Activated T-helper 17 cell treated with anti-CD3 and anti-CD28 coated beads, Interleukin-2, amount 50 U/mL, for 72 hours (primary cell): ENCODE results near the gene KIAA0825. TPM values are rescaled to one million over a fixed set of nuclear protein-coding genes. Genes with fewer than 3 reads are reported as not detected.
A peak's percentile ranks its signal among the peaks of the same experiment; 100 is the strongest.
"Not testable (repeated sequence)": the region's sequence is repeated elsewhere in the genome, so short reads cannot be mapped to it uniquely, and the experiment has no call there.

Source experiments
- ATAC-seq: fragments of 150-1000 bp; cut with Tn5 transposase; replicated peaks from 2 replicates; pipeline ENCODE4 v1.10.0; 2021; ENCODE audit warnings: mild to moderate bottlenecking, moderate library complexity
- H3K27ac Mint-ChIP-seq: one replicate; pipeline ENCODE4 v1.8.0; 2022; ENCODE audit warnings: mixed read lengths
- H3K27me3 Mint-ChIP-seq: one replicate; pipeline ENCODE4 v1.8.0; 2022; ENCODE audit warnings: mixed read lengths
- H3K36me3 Mint-ChIP-seq: one replicate; pipeline ENCODE4 v1.8.0; 2022; ENCODE audit warnings: low read depth, mild to moderate bottlenecking, mixed read lengths
- H3K4me1 Mint-ChIP-seq: one replicate; pipeline ENCODE4 v1.8.0; 2022; ENCODE audit warnings: mixed read lengths
- H3K4me3 Mint-ChIP-seq: one replicate; pipeline ENCODE4 v1.8.0; 2022; ENCODE audit warnings: mild to moderate bottlenecking, mixed read lengths
- H3K9me3 Mint-ChIP-seq: one replicate; pipeline ENCODE4 v1.8.0; 2022; ENCODE audit warnings: mixed read lengths
- total RNA-seq, 2 donors: library from RNA; stranded (reverse); gene quantifications; one replicate each; pipeline ENCODE4 v1.2.3, GENCODE V29; 2022

The KIAA0825 gene
- total RNA-seq, 2 donors from 2014 or later = 0.97 to 1.1 TPM

- H3K36me3 Mint-ChIP-seq = no peaks in the 10 kb centered on the region
- H3K27ac Mint-ChIP-seq = no peak overlapping the region
These were observed 459.3 kb downstream of the KIAA0825 start for GRCh38 chr5:94159144-94159543.

DNA sequence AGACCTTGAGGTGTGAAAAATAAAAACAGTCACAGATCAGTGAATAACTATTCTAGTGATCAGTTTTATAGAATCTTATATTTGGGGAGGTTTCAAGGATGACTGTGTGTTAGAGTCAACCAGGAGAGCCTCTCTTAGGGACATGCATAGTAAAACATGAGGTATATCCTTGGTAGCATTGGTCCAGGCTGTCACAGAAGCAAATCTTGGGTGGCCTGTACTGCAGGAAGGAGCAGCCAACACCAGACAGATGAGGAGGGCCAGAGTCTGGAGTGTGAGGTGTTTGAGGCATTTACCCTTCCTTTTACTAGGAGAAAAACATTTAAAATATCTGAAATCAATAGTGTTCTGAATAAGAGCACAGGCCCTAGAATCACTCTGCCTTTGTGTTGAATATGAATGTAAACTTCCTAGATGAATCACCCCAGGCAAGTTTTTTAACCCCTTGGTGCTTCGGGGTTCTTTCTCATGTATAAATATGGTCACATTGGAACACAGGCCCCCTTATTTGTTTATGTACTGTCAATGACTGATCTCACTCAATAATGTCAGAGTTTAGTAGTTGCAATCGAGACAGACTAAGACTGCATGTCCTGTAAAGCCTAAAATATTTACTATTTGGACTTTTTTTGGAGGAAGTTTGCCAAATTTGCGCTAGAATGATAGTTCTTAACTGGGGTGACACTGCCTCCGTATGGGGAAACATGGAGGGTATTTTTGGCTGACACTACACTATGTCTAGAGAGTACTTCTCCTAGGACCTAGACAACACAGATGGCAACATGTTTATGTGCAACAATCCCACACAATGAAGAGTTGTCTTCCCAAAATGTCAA, 460.5 kb downstream of the KIAA0825 start:
- ATAC-seq = no peak
- Mint-ChIP-seq H3K4me3 (no peak overlapping the region), H3K27ac (no peak overlapping the region), H3K4me1 (no peaks in the 10 kb centered on the region), H3K36me3 (no peaks in the 10 kb centered on the region), H3K27me3 (no peaks in the 10 kb centered on the region), H3K9me3 (no peaks in the 10 kb centered on the region)

More at GRCh38 chr5:94159144-94159543, 459.3 kb downstream of the KIAA0825 start:
- no peaks in the 10 kb centered on the region for H3K4me1 Mint-ChIP-seq
- H3K9me3 Mint-ChIP-seq = no peaks in the 10 kb centered on the region
- no peaks in the 10 kb centered on the region for H3K27me3 Mint-ChIP-seq
- H3K4me3 Mint-ChIP-seq = no peak overlapping the region
- no peak for ATAC-seq

DNA sequence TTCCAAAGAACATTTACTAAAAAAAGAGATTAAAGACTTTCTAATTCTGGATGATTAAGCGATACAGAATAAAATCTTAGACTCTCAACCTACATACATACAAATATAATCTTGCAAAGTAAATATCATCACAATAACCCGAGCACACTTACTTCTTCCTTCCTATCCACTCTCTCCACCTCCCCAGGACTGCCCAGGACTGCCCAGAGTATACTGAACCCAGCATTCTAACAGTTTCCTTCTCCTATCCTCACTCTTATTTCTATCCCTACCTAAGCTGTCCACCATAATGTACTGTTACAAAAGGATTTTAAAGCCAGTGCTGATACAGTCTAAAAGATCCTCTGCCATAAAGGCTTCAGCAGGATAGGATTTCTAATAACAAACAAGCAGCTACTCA, 463.7 kb downstream of the KIAA0825 start:
- no peak overlapping the region for H3K27ac Mint-ChIP-seq
- H3K4me1 Mint-ChIP-seq = no peaks in the 10 kb centered on the region
- ATAC-seq = no peak
- no peak overlapping the region for H3K4me3 Mint-ChIP-seq
- H3K9me3 Mint-ChIP-seq = no peaks in the 10 kb centered on the region
- no peaks in the 10 kb centered on the region for H3K27me3 Mint-ChIP-seq
- no peaks in the 10 kb centered on the region for H3K36me3 Mint-ChIP-seq

- H3K36me3 Mint-ChIP-seq = no peaks in the 10 kb centered on the region
- H3K4me3 Mint-ChIP-seq = no peak overlapping the region
- H3K4me1 Mint-ChIP-seq = no peaks in the 10 kb centered on the region
- no peak overlapping the region for H3K27ac Mint-ChIP-seq
- ATAC-seq = no peak
- no peaks in the 10 kb centered on the region for H3K9me3 Mint-ChIP-seq
- H3K27me3 Mint-ChIP-seq = no peaks in the 10 kb centered on the region
These were observed 464.5 kb downstream of the KIAA0825 start for GRCh38 chr5:94153736-94154450.

- H3K4me1 Mint-ChIP-seq, H3K27ac Mint-ChIP-seq, ATAC-seq, H3K36me3 Mint-ChIP-seq, H3K4me3 Mint-ChIP-seq: not testable (repeated sequence)
- Mint-ChIP-seq H3K9me3 (peaks cover 27% of the 10 kb centered on the region), H3K27me3 (peaks cover 15% of the 10 kb centered on the region)
These were observed 474.8 kb downstream of the KIAA0825 start for GRCh38 chr5:94143621-94144020.

- no peaks in the 10 kb centered on the region for H3K4me1 Mint-ChIP-seq
- H3K27ac Mint-ChIP-seq = no peak overlapping the region
- no peak overlapping the region for H3K4me3 Mint-ChIP-seq
- no peak for ATAC-seq
- no peaks in the 10 kb centered on the region for H3K36me3 Mint-ChIP-seq
- H3K9me3 Mint-ChIP-seq = peaks cover 28% of the 10 kb centered on the region
- peaks cover 19% of the 10 kb centered on the region for H3K27me3 Mint-ChIP-seq
These were observed 478.1 kb downstream of the KIAA0825 start for GRCh38 chr5:94140300-94140699.

- ATAC-seq = no peak
- H3K27ac Mint-ChIP-seq = no peak overlapping the region
- no peaks in the 10 kb centered on the region for H3K36me3 Mint-ChIP-seq
- no peak overlapping the region for H3K4me3 Mint-ChIP-seq
- H3K4me1 Mint-ChIP-seq = no peaks in the 10 kb centered on the region
- peaks cover 3% of the 10 kb centered on the region for H3K27me3 Mint-ChIP-seq
- no peaks in the 10 kb centered on the region for H3K9me3 Mint-ChIP-seq
These were observed 488.3 kb downstream of the KIAA0825 start for GRCh38 chr5:94130077-94130476.

DNA sequence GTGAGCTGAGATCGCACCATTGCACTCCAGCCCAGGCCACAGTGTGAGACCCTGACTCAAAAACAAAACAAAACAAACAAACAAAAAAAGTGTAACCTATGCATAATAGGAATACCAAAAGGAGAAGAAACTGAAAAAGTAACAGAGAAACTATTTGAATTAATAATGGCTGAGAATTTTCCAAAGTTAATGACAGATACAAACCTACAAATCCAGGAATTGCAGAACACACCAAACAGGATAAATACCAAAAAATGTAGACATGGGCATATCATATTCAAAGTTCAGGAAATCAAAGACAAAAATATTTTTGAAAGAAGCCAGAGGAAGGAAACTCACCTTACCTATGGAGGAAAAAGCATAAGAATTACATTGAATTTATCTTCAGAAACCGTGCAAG, 493.3 kb downstream of the KIAA0825 start:
- Mint-ChIP-seq H3K27ac (no peak overlapping the region), H3K27me3 (peaks cover 23% of the 10 kb centered on the region), H3K36me3 (no peaks in the 10 kb centered on the region), H3K4me3 (no peak overlapping the region), H3K4me1 (no peaks in the 10 kb centered on the region), H3K9me3 (no peaks in the 10 kb centered on the region)
- ATAC-seq = no peak

DNA sequence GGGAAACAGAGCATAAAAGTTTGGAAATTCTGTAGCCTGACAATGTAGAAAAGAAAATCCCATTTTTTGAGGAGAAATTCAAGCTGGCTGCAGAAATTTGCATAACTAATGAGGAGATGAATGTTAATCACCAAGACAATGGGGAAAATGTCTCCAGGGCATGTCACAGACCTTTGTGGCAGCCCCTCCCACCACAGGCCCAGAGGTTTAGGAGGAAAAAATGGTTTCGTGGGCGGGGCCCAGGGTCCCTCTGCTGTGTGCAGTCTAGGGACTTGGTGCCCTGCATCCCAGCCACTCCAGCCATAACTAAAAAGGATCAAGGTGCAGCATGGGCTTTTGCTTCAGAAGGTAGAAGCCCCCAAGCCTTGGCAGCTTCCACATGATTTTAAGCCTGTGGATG, 502.1 kb downstream of the KIAA0825 start:
- not testable (repeated sequence) for H3K4me3 Mint-ChIP-seq, ATAC-seq, H3K4me1 Mint-ChIP-seq, H3K36me3 Mint-ChIP-seq, H3K27ac Mint-ChIP-seq
- Mint-ChIP-seq H3K27me3 (peaks cover 16% of the 10 kb centered on the region), H3K9me3 (peaks cover 16% of the 10 kb centered on the region)

DNA sequence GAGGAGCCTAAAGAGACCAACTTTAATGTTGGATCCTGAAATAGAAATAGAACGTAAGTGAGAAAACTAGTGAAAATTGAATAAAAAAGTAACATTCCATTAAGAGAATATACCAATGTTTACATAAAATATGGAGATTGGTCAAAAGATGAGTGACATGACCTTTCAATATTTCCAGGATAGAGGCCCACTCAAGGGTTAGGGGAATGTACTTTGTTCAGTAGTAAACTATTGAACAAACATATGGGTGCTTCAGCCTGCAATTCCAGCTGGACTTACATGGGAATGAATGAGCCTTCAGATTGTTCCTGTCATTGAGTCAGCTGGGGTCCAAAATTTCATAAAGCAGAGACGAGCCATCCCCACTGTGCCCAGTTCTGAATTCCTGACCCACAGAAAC, 505.3 kb downstream of the KIAA0825 start:
- peaks cover 4% of the 10 kb centered on the region for H3K27me3 Mint-ChIP-seq
- no peak for ATAC-seq
- no peak overlapping the region for H3K27ac Mint-ChIP-seq
- H3K4me1 Mint-ChIP-seq = peaks cover 14% of the 10 kb centered on the region
- H3K4me3 Mint-ChIP-seq = no peak overlapping the region
- peaks cover 16% of the 10 kb centered on the region for H3K9me3 Mint-ChIP-seq
- no peaks in the 10 kb centered on the region for H3K36me3 Mint-ChIP-seq

DNA sequence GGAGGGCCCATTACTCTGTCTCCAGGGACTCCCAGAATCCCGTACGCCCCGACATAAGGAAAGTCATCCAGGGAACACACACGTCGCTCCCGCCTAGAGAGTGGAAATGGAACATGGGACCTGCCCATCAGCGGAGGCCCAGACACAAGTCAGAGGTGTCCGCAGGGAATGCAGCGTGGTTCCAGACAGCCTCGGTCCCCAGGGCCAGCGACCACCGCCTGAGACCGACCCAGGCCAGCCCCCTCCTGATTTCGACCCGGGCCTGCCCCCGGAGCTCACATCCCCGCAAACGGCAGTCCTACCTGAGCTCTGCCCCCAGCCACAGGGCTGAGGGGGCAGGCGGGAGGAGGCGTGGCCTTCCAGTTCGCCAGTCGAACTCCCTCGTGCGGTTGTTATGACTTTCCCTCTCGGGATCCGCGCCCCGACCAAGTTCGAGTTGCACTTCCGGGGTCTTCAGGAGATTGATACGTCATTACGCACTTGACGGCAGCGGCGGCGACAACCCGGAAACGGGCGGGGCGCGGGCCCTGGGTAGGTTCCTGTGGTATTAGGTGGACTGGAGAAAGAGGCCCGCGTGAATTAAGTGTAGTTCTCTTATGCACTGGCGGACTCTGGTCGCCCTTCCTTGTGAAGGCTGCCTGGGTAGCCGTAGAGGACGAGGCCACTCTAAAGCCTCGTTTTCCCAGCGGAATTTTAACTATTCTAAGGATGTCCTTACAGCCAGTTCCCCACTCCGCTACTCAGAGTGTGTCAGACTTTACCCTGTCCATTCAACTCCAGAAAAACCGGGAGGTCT, 507.0 kb downstream of the KIAA0825 start:
- Mint-ChIP-seq H3K9me3 (peaks cover 16% of the 10 kb centered on the region), H3K36me3 (peaks cover 14% of the 10 kb centered on the region)

GRCh38 chr5:94103514-94104245, 514.7 kb downstream of the KIAA0825 start:
- no peaks in the 10 kb centered on the region for H3K27me3 Mint-ChIP-seq
- peak; percentile 59 for ATAC-seq
- peaks cover 10% of the 10 kb centered on the region for H3K9me3 Mint-ChIP-seq
- peaks cover 27% of the 10 kb centered on the region for H3K36me3 Mint-ChIP-seq
- peaks cover 41% of the 10 kb centered on the region for H3K4me1 Mint-ChIP-seq
- peak overlapping the region; percentile 68 for H3K27ac Mint-ChIP-seq
- H3K4me3 Mint-ChIP-seq = peak overlapping the region; percentile 20

More for the DNA sequence above, 507.0 kb downstream of the KIAA0825 start:
- peak overlapping the region; percentile 94 for H3K4me3 Mint-ChIP-seq
- peaks cover 4% of the 10 kb centered on the region for H3K27me3 Mint-ChIP-seq
- peak; percentile 99 for ATAC-seq
- H3K27ac Mint-ChIP-seq = peak overlapping the region; percentile 97
- peaks cover 18% of the 10 kb centered on the region for H3K4me1 Mint-ChIP-seq
